ENCODE results near the gene STMN1. TPM values are rescaled to one million over a fixed set of nuclear protein-coding genes. Genes with fewer than 3 reads are reported as not detected.

Gene STMN1
- total and polyA plus RNA-seq, 2 experiments from 2014 or later: 227 to 1,890 TPM

DNA sequence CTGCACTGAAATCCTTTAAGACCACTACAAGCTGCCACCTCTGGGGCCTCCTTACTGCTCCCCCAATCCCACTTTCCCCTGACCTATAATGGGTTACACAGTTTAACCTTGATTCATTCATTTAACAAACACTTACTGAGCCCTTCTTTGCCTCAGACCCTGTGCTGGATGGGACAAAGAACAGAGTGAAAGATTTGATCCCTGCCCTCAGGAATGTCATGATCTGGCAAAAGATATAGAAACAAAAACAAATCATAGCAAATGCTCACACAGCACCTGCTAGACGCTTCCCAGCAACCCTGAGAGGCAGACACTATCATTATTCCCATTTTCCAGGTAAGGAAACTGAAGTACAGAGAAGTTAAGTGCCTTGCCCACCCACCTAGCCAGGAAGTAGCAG lies 39.9 kb downstream of the STMN1 start:
- H3K4me1 ChIP-seq (ENCODE audit: insufficient read depth): peaks cover 24% of the 10 kb centered on the region
- ATAC-seq (no peak), DNase-seq (ENCODE audit: low spot score) (no peak)
- TF ChIP-seq ZNF114 (CRISPR knock-in tag; IDR thresholded peaks at IDR 0.05) (no peak), POLR2AphosphoS5 (IDR thresholded peaks at IDR 0.05; ENCODE audit: low read depth) (no peak), STAT1 (IDR thresholded peaks at IDR 0.05; ENCODE audit: unreplicated experiment) (no peak), CREB1 (CRISPR knock-in tag; IDR thresholded peaks at IDR 0.05; ENCODE audit: low read depth) (no peak), EZH2 (IDR thresholded peaks at IDR 0.05; ENCODE audit: low read depth, unreplicated experiment) (no peak)
- TF ChIP-seq, protein P1, sequence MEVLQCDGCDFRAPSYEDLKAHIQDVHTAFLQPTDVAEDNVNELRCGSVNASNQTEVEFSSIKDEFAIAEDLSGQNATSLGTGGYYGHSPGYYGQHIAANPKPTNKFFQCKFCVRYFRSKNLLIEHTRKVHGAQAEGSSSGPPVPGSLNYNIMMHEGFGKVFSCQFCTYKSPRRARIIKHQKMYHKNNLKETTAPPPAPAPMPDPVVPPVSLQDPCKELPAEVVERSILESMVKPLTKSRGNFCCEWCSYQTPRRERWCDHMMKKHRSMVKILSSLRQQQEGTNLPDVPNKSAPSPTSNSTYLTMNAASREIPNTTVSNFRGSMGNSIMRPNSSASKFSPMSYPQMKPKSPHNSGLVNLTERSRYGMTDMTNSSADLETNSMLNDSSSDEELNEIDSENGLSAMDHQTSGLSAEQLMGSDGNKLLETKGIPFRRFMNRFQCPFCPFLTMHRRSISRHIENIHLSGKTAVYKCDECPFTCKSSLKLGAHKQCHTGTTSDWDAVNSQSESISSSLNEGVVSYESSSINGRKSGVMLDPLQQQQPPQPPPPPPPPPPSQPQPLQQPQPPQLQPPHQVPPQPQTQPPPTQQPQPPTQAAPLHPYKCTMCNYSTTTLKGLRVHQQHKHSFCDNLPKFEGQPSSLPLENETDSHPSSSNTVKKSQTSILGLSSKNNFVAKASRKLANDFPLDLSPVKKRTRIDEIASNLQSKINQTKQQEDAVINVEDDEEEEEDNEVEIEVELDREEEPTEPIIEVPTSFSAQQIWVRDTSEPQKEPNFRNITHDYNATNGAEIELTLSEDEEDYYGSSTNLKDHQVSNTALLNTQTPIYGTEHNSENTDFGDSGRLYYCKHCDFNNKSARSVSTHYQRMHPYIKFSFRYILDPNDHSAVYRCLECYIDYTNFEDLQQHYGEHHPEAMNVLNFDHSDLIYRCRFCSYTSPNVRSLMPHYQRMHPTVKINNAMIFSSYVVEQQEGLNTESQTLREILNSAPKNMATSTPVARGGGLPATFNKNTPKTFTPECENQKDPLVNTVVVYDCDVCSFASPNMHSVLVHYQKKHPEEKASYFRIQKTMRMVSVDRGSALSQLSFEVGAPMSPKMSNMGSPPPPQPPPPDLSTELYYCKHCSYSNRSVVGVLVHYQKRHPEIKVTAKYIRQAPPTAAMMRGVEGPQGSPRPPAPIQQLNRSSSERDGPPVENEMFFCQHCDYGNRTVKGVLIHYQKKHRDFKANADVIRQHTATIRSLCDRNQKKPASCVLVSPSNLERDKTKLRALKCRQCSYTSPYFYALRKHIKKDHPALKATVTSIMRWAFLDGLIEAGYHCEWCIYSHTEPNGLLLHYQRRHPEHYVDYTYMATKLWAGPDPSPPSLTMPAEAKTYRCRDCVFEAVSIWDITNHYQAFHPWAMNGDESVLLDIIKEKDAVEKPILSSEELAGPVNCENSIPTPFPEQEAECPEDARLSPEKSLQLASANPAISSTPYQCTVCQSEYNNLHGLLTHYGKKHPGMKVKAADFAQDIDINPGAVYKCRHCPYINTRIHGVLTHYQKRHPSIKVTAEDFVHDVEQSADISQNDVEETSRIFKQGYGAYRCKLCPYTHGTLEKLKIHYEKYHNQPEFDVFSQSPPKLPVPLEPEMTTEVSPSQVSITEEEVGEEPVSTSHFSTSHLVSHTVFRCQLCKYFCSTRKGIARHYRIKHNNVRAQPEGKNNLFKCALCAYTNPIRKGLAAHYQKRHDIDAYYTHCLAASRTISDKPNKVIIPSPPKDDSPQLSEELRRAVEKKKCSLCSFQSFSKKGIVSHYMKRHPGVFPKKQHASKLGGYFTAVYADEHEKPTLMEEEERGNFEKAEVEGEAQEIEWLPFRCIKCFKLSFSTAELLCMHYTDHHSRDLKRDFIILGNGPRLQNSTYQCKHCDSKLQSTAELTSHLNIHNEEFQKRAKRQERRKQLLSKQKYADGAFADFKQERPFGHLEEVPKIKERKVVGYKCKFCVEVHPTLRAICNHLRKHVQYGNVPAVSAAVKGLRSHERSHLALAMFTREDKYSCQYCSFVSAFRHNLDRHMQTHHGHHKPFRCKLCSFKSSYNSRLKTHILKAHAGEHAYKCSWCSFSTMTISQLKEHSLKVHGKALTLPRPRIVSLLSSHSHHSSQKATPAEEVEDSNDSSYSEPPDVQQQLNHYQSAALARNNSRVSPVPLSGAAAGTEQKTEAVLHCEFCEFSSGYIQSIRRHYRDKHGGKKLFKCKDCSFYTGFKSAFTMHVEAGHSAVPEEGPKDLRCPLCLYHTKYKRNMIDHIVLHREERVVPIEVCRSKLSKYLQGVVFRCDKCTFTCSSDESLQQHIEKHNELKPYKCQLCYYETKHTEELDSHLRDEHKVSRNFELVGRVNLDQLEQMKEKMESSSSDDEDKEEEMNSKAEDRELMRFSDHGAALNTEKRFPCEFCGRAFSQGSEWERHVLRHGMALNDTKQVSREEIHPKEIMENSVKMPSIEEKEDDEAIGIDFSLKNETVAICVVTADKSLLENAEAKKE (CRISPR knock-in tag; IDR thresholded peaks at IDR 0.05): no peak
- TF ChIP-seq, protein P2, sequence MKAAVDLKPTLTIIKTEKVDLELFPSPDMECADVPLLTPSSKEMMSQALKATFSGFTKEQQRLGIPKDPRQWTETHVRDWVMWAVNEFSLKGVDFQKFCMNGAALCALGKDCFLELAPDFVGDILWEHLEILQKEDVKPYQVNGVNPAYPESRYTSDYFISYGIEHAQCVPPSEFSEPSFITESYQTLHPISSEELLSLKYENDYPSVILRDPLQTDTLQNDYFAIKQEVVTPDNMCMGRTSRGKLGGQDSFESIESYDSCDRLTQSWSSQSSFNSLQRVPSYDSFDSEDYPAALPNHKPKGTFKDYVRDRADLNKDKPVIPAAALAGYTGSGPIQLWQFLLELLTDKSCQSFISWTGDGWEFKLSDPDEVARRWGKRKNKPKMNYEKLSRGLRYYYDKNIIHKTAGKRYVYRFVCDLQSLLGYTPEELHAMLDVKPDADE (IDR thresholded peaks at IDR 0.05): no peak
- H2AFZ ChIP-seq: no peak overlapping the region
- H3F3A ChIP-seq (replicated peaks; ENCODE audit: low read depth): no peaks in the 10 kb centered on the region
- H3K9me2 ChIP-seq (ENCODE audit: insufficient read depth): no peaks in the 10 kb centered on the region
- no peaks in the 10 kb centered on the region for H3K27me3 Mint-ChIP-seq (ENCODE audit: insufficient read depth, low read depth, poor library complexity)
- no peaks in the 10 kb centered on the region for H4K20me1 ChIP-seq (replicated peaks; ENCODE audit: insufficient read depth)
- H3K27ac Mint-ChIP-seq: no peak overlapping the region; the same call in 1 of the 2 replicates
- no peaks in the 10 kb centered on the region for H3K36me3 ChIP-seq (ENCODE audit: insufficient read depth)
- H3K4me3 ChIP-seq: no peak overlapping the region
- H3K79me2 ChIP-seq (replicated peaks; ENCODE audit: insufficient read depth): no peaks in the 10 kb centered on the region
- no peaks in the 10 kb centered on the region for H3K27me3 ChIP-seq (ENCODE audit: insufficient read depth)
- H3K4me2 ChIP-seq: no peak overlapping the region
- H3K4me1 Mint-ChIP-seq: peaks cover 21% of the 10 kb centered on the region
- H3K36me3 Mint-ChIP-seq (ENCODE audit: low read depth): peaks cover 2% of the 10 kb centered on the region; the same call in 1 of the 3 replicates
- no peak overlapping the region for H3K4me3 Mint-ChIP-seq
- H3K27ac ChIP-seq (ENCODE audit: low read depth): no peak overlapping the region
- H3K9me3 Mint-ChIP-seq: no peaks in the 10 kb centered on the region

All from GM23338 (cell line).